Measurements from ENCODE around the gene SDCBP2. TPM values are rescaled to one million over a fixed set of nuclear protein-coding genes. Genes with fewer than 3 reads are reported as not detected.
A peak's percentile ranks its signal among the peaks of the same experiment; 100 is the strongest.

Gene SDCBP2
- total and polyA plus RNA-seq, 2 of the 13 experiments (the other 11 are each of a cell fraction or from before 2014, with no cell fraction given): 1.2 to 2.4 TPM

DNA sequence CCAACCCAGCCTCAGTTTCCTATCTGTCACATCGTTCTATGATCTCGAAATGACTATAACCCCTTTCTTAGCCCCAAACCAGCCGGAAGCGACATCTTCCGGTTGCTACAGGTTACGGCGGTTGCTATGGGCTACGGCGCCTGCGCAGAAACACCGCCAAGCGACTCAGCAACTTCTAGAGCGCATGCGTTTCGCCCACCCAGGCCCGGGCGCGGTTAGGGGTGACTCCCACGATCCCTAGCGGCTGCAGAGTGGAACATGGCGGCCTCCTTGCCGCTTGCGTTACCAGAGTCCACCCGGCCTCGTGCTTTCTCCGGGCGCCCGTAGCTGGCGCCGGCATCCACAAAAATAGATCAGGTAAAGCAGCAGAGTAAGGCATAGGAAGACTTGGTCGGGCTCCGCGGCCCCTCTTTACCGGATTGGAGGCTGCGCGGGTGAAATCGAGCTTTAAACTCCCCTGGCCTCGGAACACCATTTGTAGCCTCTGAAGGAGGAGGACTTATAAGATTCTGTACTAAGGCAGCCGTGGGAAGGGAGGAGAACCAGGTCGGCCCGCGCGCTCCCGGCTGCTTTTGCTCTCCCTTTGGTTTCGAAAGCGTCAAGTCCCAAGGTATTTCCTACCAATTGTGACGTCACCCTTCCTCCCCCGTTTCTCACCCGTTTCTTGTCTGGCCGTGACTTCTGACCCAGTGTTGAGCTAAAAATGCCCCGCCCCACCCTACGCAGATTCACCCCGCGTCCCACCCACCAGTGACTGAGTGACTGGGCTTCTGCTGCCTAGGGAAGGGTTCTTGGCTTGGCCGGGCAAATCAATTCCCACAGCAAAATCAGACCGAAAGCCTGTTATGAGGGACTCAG lies 3.5 kb downstream of the SDCBP2 start (continued):
- peak; percentile 70; the same call in 1 of the 2 replicates for TF ChIP-seq HDAC1 (CRISPR knock-in tag; IDR thresholded peaks at IDR 0.05)
- peak; percentile 87; the same call in 1 of the 2 replicates for TF ChIP-seq ZNF598 (CRISPR knock-in tag; IDR thresholded peaks at IDR 0.05; ENCODE audit: borderline replicate concordance)
- TF ChIP-seq ZNF777 (CRISPR knock-in tag; IDR thresholded peaks at IDR 0.05): peak; percentile 56; the same call in 1 of the 2 replicates
- TF ChIP-seq SAFB2 (CRISPR knock-in tag; IDR thresholded peaks at IDR 0.05; ENCODE audit: borderline replicate concordance, low read depth): peak; percentile 88
- TF ChIP-seq ZBTB3 (CRISPR knock-in tag; IDR thresholded peaks at IDR 0.05; ENCODE audit: borderline replicate concordance, low read depth): no peak; the same call in 1 of the 2 replicates
- peak; percentile 92 for TF ChIP-seq RFX5 (IDR thresholded peaks at IDR 0.05; ENCODE audit: low read depth, low read length)
- TF ChIP-seq, protein P1, sequence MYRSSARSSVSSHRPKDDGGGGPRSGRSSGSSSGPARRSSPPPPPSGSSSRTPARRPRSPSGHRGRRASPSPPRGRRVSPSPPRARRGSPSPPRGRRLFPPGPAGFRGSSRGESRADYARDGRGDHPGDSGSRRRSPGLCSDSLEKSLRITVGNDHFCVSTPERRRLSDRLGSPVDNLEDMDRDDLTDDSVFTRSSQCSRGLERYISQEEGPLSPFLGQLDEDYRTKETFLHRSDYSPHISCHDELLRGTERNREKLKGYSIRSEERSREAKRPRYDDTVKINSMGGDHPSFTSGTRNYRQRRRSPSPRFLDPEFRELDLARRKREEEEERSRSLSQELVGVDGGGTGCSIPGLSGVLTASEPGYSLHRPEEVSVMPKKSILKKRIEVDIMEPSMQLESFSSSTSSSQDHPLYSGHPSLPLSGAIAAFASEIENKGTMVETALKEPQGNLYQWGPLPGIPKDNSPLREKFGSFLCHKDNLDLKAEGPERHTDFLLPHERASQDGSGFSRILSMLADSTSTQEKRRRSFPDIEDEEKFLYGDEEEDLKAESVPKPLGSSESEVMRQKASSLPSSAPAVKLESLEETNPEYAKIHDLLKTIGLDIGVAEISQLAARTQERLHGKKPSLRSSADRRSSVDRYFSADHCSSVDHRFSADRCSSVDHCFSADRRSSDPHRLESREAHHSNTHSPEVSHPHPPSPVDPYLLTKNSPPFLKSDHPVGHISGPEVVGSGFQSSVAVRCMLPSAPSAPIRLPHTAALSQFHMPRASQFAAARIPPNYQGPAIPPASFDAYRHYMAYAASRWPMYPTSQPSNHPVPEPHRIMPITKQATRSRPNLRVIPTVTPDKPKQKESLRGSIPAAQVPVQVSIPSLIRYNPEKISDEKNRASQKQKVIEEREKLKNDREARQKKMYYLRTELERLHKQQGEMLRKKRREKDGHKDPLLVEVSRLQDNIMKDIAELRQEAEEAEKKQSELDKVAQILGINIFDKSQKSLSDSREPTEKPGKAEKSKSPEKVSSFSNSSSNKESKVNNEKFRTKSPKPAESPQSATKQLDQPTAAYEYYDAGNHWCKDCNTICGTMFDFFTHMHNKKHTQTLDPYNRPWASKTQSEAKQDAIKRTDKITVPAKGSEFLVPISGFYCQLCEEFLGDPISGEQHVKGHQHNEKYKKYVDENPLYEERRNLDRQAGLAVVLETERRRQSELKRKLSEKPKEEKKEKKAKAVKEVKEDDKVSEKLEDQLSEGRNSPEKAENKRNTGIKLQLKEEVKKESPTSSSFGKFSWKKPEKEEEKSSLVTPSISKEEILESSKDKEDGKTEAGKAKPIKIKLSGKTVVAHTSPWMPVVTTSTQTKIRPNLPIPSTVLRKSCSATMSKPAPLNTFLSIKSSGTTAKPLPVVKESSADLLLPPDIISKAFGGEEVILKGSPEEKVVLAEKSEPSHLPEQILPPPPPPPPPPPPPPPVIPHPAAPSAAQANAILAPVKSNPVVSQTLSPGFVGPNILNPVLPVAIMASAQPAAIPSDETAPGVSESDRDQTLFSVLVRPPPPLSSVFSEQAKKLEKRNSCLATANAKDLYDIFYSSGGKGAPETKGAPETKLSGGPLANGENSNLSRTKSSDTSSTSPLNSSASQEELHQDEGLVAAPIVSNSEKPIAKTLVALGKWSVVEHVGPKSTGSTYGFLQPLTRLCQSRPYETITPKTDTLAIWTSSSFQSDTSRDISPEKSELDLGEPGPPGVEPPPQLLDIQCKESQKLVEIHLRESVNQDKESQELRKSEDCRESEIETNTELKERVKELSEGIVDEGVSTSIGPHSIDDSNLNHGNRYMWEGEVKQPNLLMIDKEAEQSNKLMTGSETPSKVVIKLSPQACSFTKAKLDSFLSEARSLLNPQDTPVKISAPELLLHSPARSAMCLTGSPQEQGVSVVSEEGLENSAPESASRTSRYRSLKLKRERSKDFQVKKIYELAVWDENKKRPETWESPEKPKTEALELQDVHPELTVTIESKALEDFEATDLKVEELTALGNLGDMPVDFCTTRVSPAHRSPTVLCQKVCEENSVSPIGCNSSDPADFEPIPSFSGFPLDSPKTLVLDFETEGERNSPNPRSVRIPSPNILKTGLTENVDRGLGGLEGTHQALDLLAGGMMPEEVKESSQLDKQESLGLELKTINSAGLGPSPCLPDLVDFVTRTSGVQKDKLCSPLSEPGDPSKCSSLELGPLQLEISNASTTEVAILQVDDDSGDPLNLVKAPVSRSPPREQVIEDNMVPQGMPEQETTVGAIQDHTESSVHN (CRISPR knock-in tag; IDR thresholded peaks at IDR 0.05): no peak
- peak; percentile 74; the same call in 1 of the 2 replicates for TF ChIP-seq SETDB1 (CRISPR knock-in tag; IDR thresholded peaks at IDR 0.05; ENCODE audit: borderline replicate concordance)
- peak; percentile 94 for TF ChIP-seq ZNF143 (CRISPR knock-in tag; IDR thresholded peaks at IDR 0.05)
- peak; percentile 73 for TF ChIP-seq KMT2B (CRISPR knock-in tag; IDR thresholded peaks at IDR 0.05)
- no peak for TF ChIP-seq ZNF367 (CRISPR knock-in tag; IDR thresholded peaks at IDR 0.05; ENCODE audit: borderline replicate concordance)
- peak; percentile 77; the same call in 1 of the 2 replicates for TF ChIP-seq TBX2 (CRISPR knock-in tag; IDR thresholded peaks at IDR 0.05; ENCODE audit: borderline replicate concordance)
- TF ChIP-seq IKZF4 (CRISPR knock-in tag; IDR thresholded peaks at IDR 0.05; ENCODE audit: borderline replicate concordance, low read depth, not compliant biosample characterization): no peak
- TF ChIP-seq SP5 (CRISPR knock-in tag; IDR thresholded peaks at IDR 0.05; ENCODE audit: borderline replicate concordance, low read depth): peak; percentile 59
- TF ChIP-seq SIX1 (CRISPR knock-in tag; IDR thresholded peaks at IDR 0.05; ENCODE audit: borderline replicate concordance): peak; percentile 55; the same call in 1 of the 2 replicates
- TF ChIP-seq AGO1 (IDR thresholded peaks at IDR 0.05; ENCODE audit: low read depth, low read length, poor library complexity, severe bottlenecking): peak; percentile 84
- peak; percentile 69 for TF ChIP-seq HDAC2 (CRISPR knock-in tag; IDR thresholded peaks at IDR 0.05)
- TF ChIP-seq, protein P2, sequence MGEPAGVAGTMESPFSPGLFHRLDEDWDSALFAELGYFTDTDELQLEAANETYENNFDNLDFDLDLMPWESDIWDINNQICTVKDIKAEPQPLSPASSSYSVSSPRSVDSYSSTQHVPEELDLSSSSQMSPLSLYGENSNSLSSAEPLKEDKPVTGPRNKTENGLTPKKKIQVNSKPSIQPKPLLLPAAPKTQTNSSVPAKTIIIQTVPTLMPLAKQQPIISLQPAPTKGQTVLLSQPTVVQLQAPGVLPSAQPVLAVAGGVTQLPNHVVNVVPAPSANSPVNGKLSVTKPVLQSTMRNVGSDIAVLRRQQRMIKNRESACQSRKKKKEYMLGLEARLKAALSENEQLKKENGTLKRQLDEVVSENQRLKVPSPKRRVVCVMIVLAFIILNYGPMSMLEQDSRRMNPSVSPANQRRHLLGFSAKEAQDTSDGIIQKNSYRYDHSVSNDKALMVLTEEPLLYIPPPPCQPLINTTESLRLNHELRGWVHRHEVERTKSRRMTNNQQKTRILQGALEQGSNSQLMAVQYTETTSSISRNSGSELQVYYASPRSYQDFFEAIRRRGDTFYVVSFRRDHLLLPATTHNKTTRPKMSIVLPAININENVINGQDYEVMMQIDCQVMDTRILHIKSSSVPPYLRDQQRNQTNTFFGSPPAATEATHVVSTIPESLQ (CRISPR knock-in tag; conservative IDR thresholded peaks at IDR 0.05): peak; percentile 84; the same call in 1 of the 2 replicates
